Measurements from ENCODE around the gene EXT2. TPM values are rescaled to one million over a fixed set of nuclear protein-coding genes. Genes with fewer than 3 reads are reported as not detected.

The EXT2 gene
- total and polyA plus RNA-seq, 2 of the 13 experiments (the other 11 are each of a cell fraction or from before 2014, with no cell fraction given), result 61.5 to 68.7 TPM

DNA sequence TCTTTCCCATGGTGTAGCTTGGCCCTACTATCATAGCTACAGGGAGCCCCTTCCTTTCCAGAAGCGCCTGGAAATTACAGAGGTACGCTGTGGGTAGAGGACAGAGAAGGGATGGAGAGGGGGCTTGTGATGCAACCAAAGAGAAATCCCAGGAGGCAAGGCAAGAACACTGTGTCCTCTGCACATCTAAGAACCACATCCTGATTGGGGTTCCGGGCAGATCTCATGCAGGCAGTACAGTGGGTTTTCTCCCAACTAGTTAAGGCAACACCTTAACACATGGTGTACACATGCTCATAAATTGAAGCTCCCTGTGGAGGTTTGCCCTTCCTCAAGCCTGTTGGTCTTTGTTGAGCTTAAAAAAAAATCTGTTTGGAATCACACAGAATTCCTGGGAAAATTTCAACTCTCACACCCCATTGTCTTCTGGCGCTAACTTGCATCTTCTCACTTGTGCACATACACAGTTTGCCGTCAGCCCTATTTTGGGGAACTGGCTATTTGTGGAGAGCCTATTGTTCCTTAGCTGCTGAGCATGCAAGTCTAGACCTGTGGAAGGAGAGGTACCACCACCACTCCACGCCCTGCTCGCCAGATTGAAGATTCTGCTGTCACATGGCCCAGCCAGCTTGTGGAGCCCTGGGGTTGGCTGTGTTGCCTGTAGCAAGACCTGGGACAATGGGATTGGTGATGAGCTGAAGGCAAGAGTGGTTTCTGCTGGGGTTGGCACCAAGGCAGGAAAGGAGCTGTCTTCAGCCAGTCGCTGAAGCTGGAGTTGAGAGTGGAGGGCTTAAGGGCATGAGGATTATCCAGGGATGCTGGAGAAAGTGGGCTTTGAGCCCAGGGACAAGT is 162.1 kb downstream of the EXT2 start (continued):
- TF ChIP-seq MED8 (CRISPR knock-in tag; IDR thresholded peaks at IDR 0.05; ENCODE audit: insufficient replicate concordance) (no peak), ZNF180 (CRISPR knock-in tag; IDR thresholded peaks at IDR 0.05; ENCODE audit: borderline replicate concordance, low read depth) (no peak), SIX1 (CRISPR knock-in tag; IDR thresholded peaks at IDR 0.05; ENCODE audit: borderline replicate concordance) (no peak), IRF2 (CRISPR knock-in tag; IDR thresholded peaks at IDR 0.05) (no peak)

DNA sequence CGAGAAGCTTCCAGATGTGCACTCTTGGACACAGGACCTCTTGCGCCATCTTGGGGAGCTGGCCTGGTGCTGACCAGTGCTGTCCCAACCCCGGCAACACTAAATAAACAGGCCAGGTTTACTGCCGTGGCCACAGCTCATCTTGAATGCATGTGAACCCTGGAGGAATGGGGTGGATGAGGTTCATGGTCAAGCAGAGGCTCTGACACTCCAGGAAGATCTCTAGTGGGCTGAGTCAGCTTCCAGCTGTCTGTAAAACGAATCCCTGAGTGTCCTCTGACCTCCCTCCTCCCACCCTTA is 162.7 kb downstream of the EXT2 start:
- no TSS peak for BruUV-seq (replicated peaks)
- intact Hi-C loops (cut with micrococcal nuclease; ENCODE audit: unreplicated experiment), result no loop called here
- H4K20me1 ChIP-seq (ENCODE audit: insufficient read depth, low read length), result no peaks in the 10 kb centered on the region
- no peak overlapping the region for H3K4me3 ChIP-seq (replicated peaks in 1 of 3; ENCODE audit: insufficient read depth in 1 of 3, low read depth in 2 of 3, low read length in 3 of 3)
- no peak overlapping the region for H3K27ac ChIP-seq (ENCODE audit: extremely low read length, insufficient read depth, low read length)
- no peak overlapping the region for H3K4me2 ChIP-seq (ENCODE audit: low read depth, low read length)
- FAIRE-seq (no peak), ATAC-seq (peak; percentile 40; the same call in 2 of the 3 replicates), DNase-seq (ENCODE audit: low spot score) (no peak)
- ChIA-PET CTCF (ENCODE audit: low intra/inter-chr PET ratio, low total read pairs) (no interaction called here), POLR2A (no interaction called here)
- H3K36me3 ChIP-seq (replicated peaks in 1 of 2; ENCODE audit: control insufficient read depth in 1 of 2, insufficient read depth in 2 of 2, low read length in 2 of 2), result no peaks in the 10 kb centered on the region
- H2AFZ ChIP-seq (ENCODE audit: low read length), result no peak overlapping the region
- WGBS (ENCODE audit: low lambda C conversion rate), result 0% methylated on average over 2 of the region's 5 CpGs
- H3K9me3 ChIP-seq (ENCODE audit: low read length), result no peaks in the 10 kb centered on the region
- H3K9ac ChIP-seq (ENCODE audit: insufficient read depth, low read depth, low read length), result no peak overlapping the region
- in situ Hi-C loops (cut with HindIII; ENCODE audit: extremely low pct_ligation_motif_present, low pct_unique_long_range_greater_than_20kb), result no loop called here
- TF ChIP-seq HNF4A (CRISPR knock-in tag; IDR thresholded peaks at IDR 0.05) (0 out of 2 replicates have a peak, but pooled peaks have one; percentile 24), CEBPB (IDR thresholded peaks at IDR 0.05; ENCODE audit: borderline replicate concordance, low read depth, low read length) (peak; percentile 55; the same call in 1 of the 2 replicates), MIER2 (CRISPR knock-in tag; IDR thresholded peaks at IDR 0.05) (0 out of 2 replicates have a peak, but pooled peaks have one; percentile 56), FOXA1 (IDR thresholded peaks at IDR 0.05) (no peak), FOXA1 (CRISPR knock-in tag; IDR thresholded peaks at IDR 0.05) (peak; percentile 47), JUN (CRISPR knock-in tag; IDR thresholded peaks at IDR 0.05) (no peak)
- TF ChIP-seq, protein P1, sequence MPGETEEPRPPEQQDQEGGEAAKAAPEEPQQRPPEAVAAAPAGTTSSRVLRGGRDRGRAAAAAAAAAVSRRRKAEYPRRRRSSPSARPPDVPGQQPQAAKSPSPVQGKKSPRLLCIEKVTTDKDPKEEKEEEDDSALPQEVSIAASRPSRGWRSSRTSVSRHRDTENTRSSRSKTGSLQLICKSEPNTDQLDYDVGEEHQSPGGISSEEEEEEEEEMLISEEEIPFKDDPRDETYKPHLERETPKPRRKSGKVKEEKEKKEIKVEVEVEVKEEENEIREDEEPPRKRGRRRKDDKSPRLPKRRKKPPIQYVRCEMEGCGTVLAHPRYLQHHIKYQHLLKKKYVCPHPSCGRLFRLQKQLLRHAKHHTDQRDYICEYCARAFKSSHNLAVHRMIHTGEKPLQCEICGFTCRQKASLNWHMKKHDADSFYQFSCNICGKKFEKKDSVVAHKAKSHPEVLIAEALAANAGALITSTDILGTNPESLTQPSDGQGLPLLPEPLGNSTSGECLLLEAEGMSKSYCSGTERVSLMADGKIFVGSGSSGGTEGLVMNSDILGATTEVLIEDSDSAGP (CRISPR knock-in tag; IDR thresholded peaks at IDR 0.05; ENCODE audit: borderline replicate concordance), result 0 out of 2 replicates have a peak, but pooled peaks have one; percentile 15
- TF ChIP-seq, protein P2, sequence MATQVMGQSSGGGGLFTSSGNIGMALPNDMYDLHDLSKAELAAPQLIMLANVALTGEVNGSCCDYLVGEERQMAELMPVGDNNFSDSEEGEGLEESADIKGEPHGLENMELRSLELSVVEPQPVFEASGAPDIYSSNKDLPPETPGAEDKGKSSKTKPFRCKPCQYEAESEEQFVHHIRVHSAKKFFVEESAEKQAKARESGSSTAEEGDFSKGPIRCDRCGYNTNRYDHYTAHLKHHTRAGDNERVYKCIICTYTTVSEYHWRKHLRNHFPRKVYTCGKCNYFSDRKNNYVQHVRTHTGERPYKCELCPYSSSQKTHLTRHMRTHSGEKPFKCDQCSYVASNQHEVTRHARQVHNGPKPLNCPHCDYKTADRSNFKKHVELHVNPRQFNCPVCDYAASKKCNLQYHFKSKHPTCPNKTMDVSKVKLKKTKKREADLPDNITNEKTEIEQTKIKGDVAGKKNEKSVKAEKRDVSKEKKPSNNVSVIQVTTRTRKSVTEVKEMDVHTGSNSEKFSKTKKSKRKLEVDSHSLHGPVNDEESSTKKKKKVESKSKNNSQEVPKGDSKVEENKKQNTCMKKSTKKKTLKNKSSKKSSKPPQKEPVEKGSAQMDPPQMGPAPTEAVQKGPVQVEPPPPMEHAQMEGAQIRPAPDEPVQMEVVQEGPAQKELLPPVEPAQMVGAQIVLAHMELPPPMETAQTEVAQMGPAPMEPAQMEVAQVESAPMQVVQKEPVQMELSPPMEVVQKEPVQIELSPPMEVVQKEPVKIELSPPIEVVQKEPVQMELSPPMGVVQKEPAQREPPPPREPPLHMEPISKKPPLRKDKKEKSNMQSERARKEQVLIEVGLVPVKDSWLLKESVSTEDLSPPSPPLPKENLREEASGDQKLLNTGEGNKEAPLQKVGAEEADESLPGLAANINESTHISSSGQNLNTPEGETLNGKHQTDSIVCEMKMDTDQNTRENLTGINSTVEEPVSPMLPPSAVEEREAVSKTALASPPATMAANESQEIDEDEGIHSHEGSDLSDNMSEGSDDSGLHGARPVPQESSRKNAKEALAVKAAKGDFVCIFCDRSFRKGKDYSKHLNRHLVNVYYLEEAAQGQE (IDR thresholded peaks at IDR 0.05; ENCODE audit: borderline replicate concordance in 1 of 2, low read depth in 1 of 2, low read length in 2 of 2), result peak in 1 of 2 experiments; percentile 42; a peak in 2 of 4 replicates
- TF ChIP-seq, protein P3, sequence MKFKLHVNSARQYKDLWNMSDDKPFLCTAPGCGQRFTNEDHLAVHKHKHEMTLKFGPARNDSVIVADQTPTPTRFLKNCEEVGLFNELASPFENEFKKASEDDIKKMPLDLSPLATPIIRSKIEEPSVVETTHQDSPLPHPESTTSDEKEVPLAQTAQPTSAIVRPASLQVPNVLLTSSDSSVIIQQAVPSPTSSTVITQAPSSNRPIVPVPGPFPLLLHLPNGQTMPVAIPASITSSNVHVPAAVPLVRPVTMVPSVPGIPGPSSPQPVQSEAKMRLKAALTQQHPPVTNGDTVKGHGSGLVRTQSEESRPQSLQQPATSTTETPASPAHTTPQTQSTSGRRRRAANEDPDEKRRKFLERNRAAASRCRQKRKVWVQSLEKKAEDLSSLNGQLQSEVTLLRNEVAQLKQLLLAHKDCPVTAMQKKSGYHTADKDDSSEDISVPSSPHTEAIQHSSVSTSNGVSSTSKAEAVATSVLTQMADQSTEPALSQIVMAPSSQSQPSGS (CRISPR knock-in tag; IDR thresholded peaks at IDR 0.05), result no peak
- TF ChIP-seq, protein P4, sequence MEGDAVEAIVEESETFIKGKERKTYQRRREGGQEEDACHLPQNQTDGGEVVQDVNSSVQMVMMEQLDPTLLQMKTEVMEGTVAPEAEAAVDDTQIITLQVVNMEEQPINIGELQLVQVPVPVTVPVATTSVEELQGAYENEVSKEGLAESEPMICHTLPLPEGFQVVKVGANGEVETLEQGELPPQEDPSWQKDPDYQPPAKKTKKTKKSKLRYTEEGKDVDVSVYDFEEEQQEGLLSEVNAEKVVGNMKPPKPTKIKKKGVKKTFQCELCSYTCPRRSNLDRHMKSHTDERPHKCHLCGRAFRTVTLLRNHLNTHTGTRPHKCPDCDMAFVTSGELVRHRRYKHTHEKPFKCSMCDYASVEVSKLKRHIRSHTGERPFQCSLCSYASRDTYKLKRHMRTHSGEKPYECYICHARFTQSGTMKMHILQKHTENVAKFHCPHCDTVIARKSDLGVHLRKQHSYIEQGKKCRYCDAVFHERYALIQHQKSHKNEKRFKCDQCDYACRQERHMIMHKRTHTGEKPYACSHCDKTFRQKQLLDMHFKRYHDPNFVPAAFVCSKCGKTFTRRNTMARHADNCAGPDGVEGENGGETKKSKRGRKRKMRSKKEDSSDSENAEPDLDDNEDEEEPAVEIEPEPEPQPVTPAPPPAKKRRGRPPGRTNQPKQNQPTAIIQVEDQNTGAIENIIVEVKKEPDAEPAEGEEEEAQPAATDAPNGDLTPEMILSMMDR (CRISPR knock-in tag; IDR thresholded peaks at IDR 0.05), result peak; percentile 37; the same call in 1 of the 2 replicates
- H3K79me2 ChIP-seq (ENCODE audit: insufficient read depth, low read length), result no peaks in the 10 kb centered on the region
- no peaks in the 10 kb centered on the region; a peak in 1 of 5 replicates for H3K27me3 ChIP-seq (ENCODE audit: control insufficient read depth in 1 of 2, insufficient read depth in 2 of 2, low read length in 2 of 2)
- H3K4me1 ChIP-seq (ENCODE audit: insufficient read depth, low read length), result peaks cover 41% of the 10 kb centered on the region
